Retinal pigment epithelial cell (primary cell): ENCODE results near the gene SREBF1.
A peak's percentile ranks its signal among the peaks of the same experiment; 100 is the strongest.

Experiments used
- DNase-seq: peaks from one replicate; pipeline ENCODE4 v3.0.0-alpha.2; 2010; ENCODE audit warnings: low read depth
- H3K4me3 ChIP-seq: 2 replicates; pipeline ENCODE4 v1.5.1; 2011; ENCODE audit warnings: mild to moderate bottlenecking, low read length, control low read depth, moderate library complexity
- TF ChIP-seq, protein P1 (sequence below): conservative IDR thresholded peaks from 2 replicates; pipeline ENCODE4 v1.5.1; 2011; ENCODE audit warnings: low read depth, low read length, control low read depth, inconsistent platforms

SREBF1 gene

DNA sequence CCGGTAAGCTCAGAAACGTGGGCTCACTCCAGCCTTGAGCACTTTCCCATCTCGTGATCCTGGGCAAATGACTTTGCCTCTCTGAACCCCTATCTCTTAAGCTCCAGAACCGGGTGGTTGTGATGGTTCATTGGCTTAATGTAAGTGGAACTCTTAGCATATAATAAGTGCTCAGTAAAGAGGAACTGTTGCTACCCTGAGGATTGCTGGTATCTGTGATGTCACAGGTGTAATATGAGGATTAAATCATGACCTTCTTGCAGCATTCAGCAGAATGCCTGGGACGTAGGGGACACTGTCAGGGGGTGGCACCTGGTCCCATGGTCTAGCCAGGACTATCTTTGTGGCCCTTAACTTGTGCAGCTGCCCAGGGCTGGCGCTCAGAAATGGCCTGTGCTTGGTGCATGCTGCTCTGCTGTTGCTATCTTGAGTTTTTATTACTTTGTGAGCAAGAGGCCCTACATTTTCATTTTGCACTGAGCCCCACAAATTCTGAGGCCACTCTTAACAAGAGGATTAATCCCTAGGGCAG is 68.8 kb downstream of the SREBF1 start:
- TF ChIP-seq, protein P1, sequence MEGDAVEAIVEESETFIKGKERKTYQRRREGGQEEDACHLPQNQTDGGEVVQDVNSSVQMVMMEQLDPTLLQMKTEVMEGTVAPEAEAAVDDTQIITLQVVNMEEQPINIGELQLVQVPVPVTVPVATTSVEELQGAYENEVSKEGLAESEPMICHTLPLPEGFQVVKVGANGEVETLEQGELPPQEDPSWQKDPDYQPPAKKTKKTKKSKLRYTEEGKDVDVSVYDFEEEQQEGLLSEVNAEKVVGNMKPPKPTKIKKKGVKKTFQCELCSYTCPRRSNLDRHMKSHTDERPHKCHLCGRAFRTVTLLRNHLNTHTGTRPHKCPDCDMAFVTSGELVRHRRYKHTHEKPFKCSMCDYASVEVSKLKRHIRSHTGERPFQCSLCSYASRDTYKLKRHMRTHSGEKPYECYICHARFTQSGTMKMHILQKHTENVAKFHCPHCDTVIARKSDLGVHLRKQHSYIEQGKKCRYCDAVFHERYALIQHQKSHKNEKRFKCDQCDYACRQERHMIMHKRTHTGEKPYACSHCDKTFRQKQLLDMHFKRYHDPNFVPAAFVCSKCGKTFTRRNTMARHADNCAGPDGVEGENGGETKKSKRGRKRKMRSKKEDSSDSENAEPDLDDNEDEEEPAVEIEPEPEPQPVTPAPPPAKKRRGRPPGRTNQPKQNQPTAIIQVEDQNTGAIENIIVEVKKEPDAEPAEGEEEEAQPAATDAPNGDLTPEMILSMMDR, result no peak
- no peak for DNase-seq

GRCh38 chr17:17767154-17767869 is 69.5 kb downstream of the SREBF1 start:
- H3K4me3 ChIP-seq, result no peak overlapping the region
- peak; percentile 69 for DNase-seq
- TF ChIP-seq, protein P1, result no peak

More for the DNA sequence above, 68.8 kb downstream of the SREBF1 start:
- no peak overlapping the region for H3K4me3 ChIP-seq

DNA sequence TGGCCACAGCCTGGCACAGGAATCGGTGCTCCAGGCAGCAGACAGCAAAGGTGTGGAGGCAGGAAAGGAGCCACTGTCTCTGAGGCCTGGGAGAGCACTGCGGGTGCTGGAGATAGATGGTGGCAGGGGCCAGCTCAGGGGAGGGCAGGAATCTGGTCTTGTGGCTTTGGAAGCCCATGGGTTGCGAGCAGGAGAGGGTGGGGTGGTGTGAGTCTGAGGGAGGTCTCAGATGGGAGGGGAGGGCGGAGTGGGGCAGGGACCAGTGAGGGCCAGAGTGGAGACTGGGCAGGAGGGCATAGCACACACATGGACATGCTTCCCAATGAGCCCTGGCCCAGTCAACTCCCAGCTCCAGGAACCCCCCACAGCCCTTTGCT is 70.1 kb downstream of the SREBF1 start:
- no peak overlapping the region for H3K4me3 ChIP-seq
- TF ChIP-seq, protein P1, result no peak
- no peak for DNase-seq

DNA sequence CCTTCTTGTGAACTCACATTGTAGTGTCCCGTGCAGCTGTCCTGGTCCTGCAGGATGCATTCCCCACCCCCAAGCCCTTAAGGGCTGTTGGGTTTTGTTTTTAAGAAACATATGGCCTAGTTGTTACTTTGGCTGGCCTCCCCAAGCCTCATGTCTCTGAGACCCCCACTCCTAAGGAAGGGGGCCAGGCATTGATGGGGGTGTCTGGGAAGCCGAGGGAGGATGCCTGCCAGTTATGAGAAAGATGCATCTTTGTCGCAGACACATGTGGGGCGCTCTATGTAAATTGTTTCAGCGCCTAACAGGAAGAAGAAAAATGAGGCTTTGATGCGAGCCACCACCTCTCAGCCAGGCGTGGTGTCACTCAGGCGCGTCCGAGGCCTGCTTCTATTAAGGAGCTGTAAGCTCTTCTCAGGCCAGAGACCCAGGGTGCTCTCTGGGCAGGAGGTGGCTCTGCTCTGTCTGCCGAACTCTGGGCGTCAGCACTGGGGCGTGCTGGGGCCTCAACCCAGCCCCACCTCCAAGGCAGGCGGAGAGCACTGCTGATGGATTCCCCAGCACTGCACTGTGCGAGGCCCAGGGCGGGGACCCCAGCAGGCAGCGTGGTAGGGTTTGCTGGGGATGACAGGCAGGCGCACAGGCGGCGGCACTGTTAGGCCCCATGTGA is 70.6 kb downstream of the SREBF1 start:
- DNase-seq, result no peak
- H3K4me3 ChIP-seq, result no peak overlapping the region
- TF ChIP-seq, protein P1, result no peak

- TF ChIP-seq, protein P1, result no peak
- DNase-seq, result peak; percentile 80
- H3K4me3 ChIP-seq, result no peak overlapping the region
Observed at GRCh38 chr17:17765359-17766076, 71.3 kb downstream of the SREBF1 start.

DNA sequence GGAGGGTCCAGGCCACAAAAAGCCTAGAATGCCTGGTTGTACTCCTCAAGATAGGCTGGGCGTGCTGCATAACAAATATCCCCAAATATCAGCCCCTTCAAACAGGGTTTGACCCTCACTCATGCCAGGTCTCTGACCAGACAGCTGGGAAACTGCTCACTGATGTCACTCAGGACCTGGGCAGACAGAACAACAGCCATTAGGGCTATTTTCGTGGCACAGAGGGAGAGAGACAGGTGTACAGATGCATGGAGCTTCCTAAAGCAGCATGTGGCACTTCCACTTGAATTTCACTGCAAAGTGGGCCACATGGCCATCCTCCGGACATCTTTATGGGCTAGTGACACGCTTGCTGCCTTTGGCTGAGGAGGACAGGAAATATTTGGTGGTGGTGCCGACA is 73.1 kb downstream of the SREBF1 start:
- no peak overlapping the region for H3K4me3 ChIP-seq
- TF ChIP-seq, protein P1, result no peak
- DNase-seq, result no peak
